WTC11 (cell line): Measurements from ENCODE around the gene GGNBP2. TPM values are rescaled to one million over a fixed set of nuclear protein-coding genes. Genes with fewer than 3 reads are reported as not detected.

Source experiments
- ATAC-seq: fragments of 200-7000 bp; cut with Tn5 transposase; 2 replicates; pipeline ENCODE4 v1.10.0; 2021; ENCODE audit warnings: mild to moderate bottlenecking, moderate library complexity
- Bru-seq: library from RNA; stranded (reverse); fragments of 400-500 nt; gene quantifications from one replicate; lab custom pipeline; 2021; lab: Mats Ljungman, UMichigan
- CTCF ChIA-PET: fragments of 300-600 bp; sonication (Branson Sonifier 250); formaldehyde crosslinking; loops from one replicate; lab custom pipeline; 2021; ENCODE audit warnings: antibody characterized with exemption; lab: Charles Lee
- POLR2A ChIA-PET: fragments of 350-600 bp; sonication (Branson Sonifier 250); formaldehyde crosslinking; loops from one replicate; lab custom pipeline; 2021; ENCODE audit warnings: antibody characterized with exemption; lab: Charles Lee
- DNase-seq: peaks from one replicate; pipeline ENCODE4 v3.0.0; 2021; ENCODE audit warnings: low spot score
- H3K27ac Mint-ChIP-seq: 2 replicates; pipeline ENCODE4 v1.8.0; 2021; ENCODE audit warnings: mixed read lengths
- H3K27me3 Mint-ChIP-seq: 2 replicates; pipeline ENCODE4 v1.8.0; 2021; ENCODE audit warnings: low read depth, mild to moderate bottlenecking, moderate library complexity, mixed read lengths
- H3K36me3 Mint-ChIP-seq: 2 replicates; pipeline ENCODE4 v1.8.0; 2021; ENCODE audit warnings: mixed read lengths
- H3K4me1 Mint-ChIP-seq: 2 replicates; pipeline ENCODE4 v1.8.0; 2022; ENCODE audit warnings: mixed read lengths
- H3K4me3 Mint-ChIP-seq: 2 replicates; pipeline ENCODE4 v1.8.0; 2021; ENCODE audit warnings: mild to moderate bottlenecking, moderate library complexity, mixed read lengths
- H3K9me3 Mint-ChIP-seq: 2 replicates; pipeline ENCODE4 v1.8.0; 2021; ENCODE audit warnings: mixed read lengths
- AFF4 ChIP-seq: sonication (generic); formaldehyde crosslinking; IDR thresholded peaks from 2 replicates; pipeline ENCODE4 v1.8.1; 2023; ENCODE audit warnings: mild to moderate bottlenecking, missing genetic modification reagents, borderline replicate concordance
- ATF6 ChIP-seq: sonication (generic); formaldehyde crosslinking; IDR thresholded peaks from 2 replicates; pipeline ENCODE4 v1.8.1; 2023; ENCODE audit warnings: mild to moderate bottlenecking, missing genetic modification reagents
- CREM ChIP-seq: sonication (generic); formaldehyde crosslinking; IDR thresholded peaks from 2 replicates; pipeline ENCODE4 v1.8.1; 2022; ENCODE audit warnings: mild to moderate bottlenecking, missing genetic modification reagents, moderate library complexity
- ESRRA ChIP-seq: sonication (generic); formaldehyde crosslinking; IDR thresholded peaks from 2 replicates; pipeline ENCODE4 v1.8.1; 2022; ENCODE audit warnings: mild to moderate bottlenecking, missing genetic modification reagents, borderline replicate concordance
- FOXJ3 ChIP-seq: sonication (generic); formaldehyde crosslinking; IDR thresholded peaks from 2 replicates; pipeline ENCODE4 v1.9.0; 2021; ENCODE audit warnings: missing genetic modification reagents, mild to moderate bottlenecking, borderline replicate concordance
- SOX15 ChIP-seq: fragments of 250-450 bp; sonication (Bioruptor Pico); IDR thresholded peaks from 2 replicates; pipeline ENCODE4 v1.9.0; 2021; ENCODE audit warnings: mild to moderate bottlenecking
- TEAD1 ChIP-seq: sonication (generic); formaldehyde crosslinking; IDR thresholded peaks from 2 replicates; pipeline ENCODE4 v1.8.0; 2022; ENCODE audit warnings: mild to moderate bottlenecking, missing genetic modification reagents
- TP53 ChIP-seq: sonication (generic); formaldehyde crosslinking; IDR thresholded peaks from 2 replicates; pipeline ENCODE4 v1.8.1; 2023; ENCODE audit warnings: mild to moderate bottlenecking, missing genetic modification reagents
- USF1 ChIP-seq: sonication (generic); formaldehyde crosslinking; IDR thresholded peaks from 2 replicates; pipeline ENCODE4 v1.8.0; 2022; ENCODE audit warnings: mild to moderate bottlenecking, missing genetic modification reagents
- USF2 ChIP-seq: sonication (generic); formaldehyde crosslinking; IDR thresholded peaks from 2 replicates; pipeline ENCODE4 v1.8.1; 2023; ENCODE audit warnings: mild to moderate bottlenecking, missing genetic modification reagents, moderate library complexity
- ZNF219 ChIP-seq: sonication (generic); formaldehyde crosslinking; IDR thresholded peaks from 2 replicates; pipeline ENCODE4 v1.8.0; 2023; ENCODE audit warnings: missing genetic modification reagents, mild to moderate bottlenecking, borderline replicate concordance
- ZNF317 ChIP-seq: sonication (generic); formaldehyde crosslinking; IDR thresholded peaks from 2 replicates; pipeline ENCODE4 v1.8.1; 2023; ENCODE audit warnings: low read depth, mild to moderate bottlenecking, moderate library complexity, missing genetic modification reagents, borderline replicate concordance
- long read RNA-seq, 3 experiments: library from RNA in 1 of 3; library from capped mRNA in 1 of 3; library from polyadenylated mRNA in 1 of 3; unstranded in 2 of 3; stranded (forward) in 1 of 3; transcript quantifications; one replicate each; pipeline ENCODE4 v2.0.0, GENCODE V29; 2021
- total RNA-seq: library from RNA; stranded (reverse); gene quantifications from 3 replicates; pipeline ENCODE4 v1.2.3, GENCODE V29; 2021
- TF ChIP-seq, protein P1 (sequence below): fragments of 250-450 bp; sonication (Bioruptor Pico); IDR thresholded peaks from 2 replicates; pipeline ENCODE4 v2.1.2; 2022; ENCODE audit warnings: mild to moderate bottlenecking, moderate library complexity
- TF ChIP-seq, protein P2 (sequence below): sonication (generic); formaldehyde crosslinking; IDR thresholded peaks from 2 replicates; pipeline ENCODE4 v1.8.0; 2022; ENCODE audit warnings: mild to moderate bottlenecking, missing genetic modification reagents
- TF ChIP-seq, protein P3 (sequence below): sonication (generic); formaldehyde crosslinking; IDR thresholded peaks from 2 replicates; pipeline ENCODE4 v1.8.0; 2022; ENCODE audit warnings: mild to moderate bottlenecking, missing genetic modification reagents
- TF ChIP-seq, protein P4 (sequence below): sonication (generic); formaldehyde crosslinking; IDR thresholded peaks from 2 replicates; pipeline ENCODE4 v1.8.1; 2023; ENCODE audit warnings: mild to moderate bottlenecking, moderate library complexity, missing genetic modification reagents

GGNBP2 gene, protein sequence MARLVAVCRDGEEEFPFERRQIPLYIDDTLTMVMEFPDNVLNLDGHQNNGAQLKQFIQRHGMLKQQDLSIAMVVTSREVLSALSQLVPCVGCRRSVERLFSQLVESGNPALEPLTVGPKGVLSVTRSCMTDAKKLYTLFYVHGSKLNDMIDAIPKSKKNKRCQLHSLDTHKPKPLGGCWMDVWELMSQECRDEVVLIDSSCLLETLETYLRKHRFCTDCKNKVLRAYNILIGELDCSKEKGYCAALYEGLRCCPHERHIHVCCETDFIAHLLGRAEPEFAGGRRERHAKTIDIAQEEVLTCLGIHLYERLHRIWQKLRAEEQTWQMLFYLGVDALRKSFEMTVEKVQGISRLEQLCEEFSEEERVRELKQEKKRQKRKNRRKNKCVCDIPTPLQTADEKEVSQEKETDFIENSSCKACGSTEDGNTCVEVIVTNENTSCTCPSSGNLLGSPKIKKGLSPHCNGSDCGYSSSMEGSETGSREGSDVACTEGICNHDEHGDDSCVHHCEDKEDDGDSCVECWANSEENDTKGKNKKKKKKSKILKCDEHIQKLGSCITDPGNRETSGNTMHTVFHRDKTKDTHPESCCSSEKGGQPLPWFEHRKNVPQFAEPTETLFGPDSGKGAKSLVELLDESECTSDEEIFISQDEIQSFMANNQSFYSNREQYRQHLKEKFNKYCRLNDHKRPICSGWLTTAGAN
- total RNA-seq: 38.1 to 49.6 TPM (median 42.0 TPM) in 3 replicates
- percentile 77 among the genes with signal in this experiment for Bru-seq, nascent RNA
- long read RNA-seq, experiment 1, transcript GGNBP2-212 (14 exons, 2,847 nt): major isoform, 25 of 168 reads
- long read RNA-seq, experiment 1, partial matches to known transcripts: 92 of 168 reads
- long read RNA-seq, experiment 1, other reads (novel, unspliced or antisense): 47 of 168 reads
- long read RNA-seq, experiment 2, partial matches to known transcripts: 35 of 54 reads
- long read RNA-seq, experiment 2, other reads (novel, unspliced or antisense): 15 of 54 reads
- long read RNA-seq, experiment 3, partial matches to known transcripts: 59 of 69 reads
- long read RNA-seq, experiment 3, other reads (novel, unspliced or antisense): 8 of 69 reads

- ChIA-PET CTCF (interaction anchor here (0.6 to 5.4 kb wide), 3 partner anchors 10 to 83 kb away, joined by 3 to 40 read pairs (median 4); partner anchors contain the start of genes MYO19 and PIGW), POLR2A (interaction anchor here (1.1 to 3.5 kb wide), 3 partner anchors 10 to 56 kb away, joined by 3 to 37 read pairs (median 5); partner anchors contain the start of genes DHRS11, MYO19 and PIGW)
- no peaks in the 10 kb centered on the region for H3K9me3 Mint-ChIP-seq
- no peaks in the 10 kb centered on the region for H3K27me3 Mint-ChIP-seq
- H3K27ac Mint-ChIP-seq: peak within 1 kb of the TSS; percentile 95
- ATAC-seq (peak; percentile 61), DNase-seq (peak; percentile 90)
- H3K4me1 Mint-ChIP-seq: peaks cover 24% of the 10 kb centered on the region
- H3K36me3 Mint-ChIP-seq: peaks cover 3% of the 10 kb centered on the region; the same call in 1 of the 2 replicates
- H3K4me3 Mint-ChIP-seq: peak within 1 kb of the TSS; percentile 98
- TF ChIP-seq, protein P1, sequence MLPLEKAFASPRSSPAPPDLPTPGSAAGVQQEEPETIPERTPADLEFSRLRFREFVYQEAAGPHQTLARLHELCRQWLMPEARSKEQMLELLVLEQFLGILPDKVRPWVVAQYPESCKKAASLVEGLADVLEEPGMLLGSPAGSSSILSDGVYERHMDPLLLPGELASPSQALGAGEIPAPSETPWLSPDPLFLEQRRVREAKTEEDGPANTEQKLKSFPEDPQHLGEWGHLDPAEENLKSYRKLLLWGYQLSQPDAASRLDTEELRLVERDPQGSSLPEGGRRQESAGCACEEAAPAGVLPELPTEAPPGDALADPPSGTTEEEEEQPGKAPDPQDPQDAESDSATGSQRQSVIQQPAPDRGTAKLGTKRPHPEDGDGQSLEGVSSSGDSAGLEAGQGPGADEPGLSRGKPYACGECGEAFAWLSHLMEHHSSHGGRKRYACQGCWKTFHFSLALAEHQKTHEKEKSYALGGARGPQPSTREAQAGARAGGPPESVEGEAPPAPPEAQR (CRISPR knock-in tag): no peak
- TF ChIP-seq FOXJ3 (CRISPR knock-in tag) (no peak), TEAD1 (CRISPR knock-in tag) (0 out of 2 replicates have a peak, but pooled peaks have one; percentile 34), ATF6 (CRISPR knock-in tag) (no peak), CREM (CRISPR knock-in tag) (0 out of 2 replicates have a peak, but pooled peaks have one; percentile 29), SOX15 (CRISPR knock-in tag) (no peak), TP53 (CRISPR knock-in tag) (no peak), ZNF317 (CRISPR knock-in tag) (no peak), AFF4 (no peak), USF1 (CRISPR knock-in tag) (no peak), ESRRA (CRISPR knock-in tag) (peak; percentile 48; the same call in 1 of the 2 replicates), ZNF219 (CRISPR knock-in tag) (no peak), USF2 (no peak)
- TF ChIP-seq, protein P2, sequence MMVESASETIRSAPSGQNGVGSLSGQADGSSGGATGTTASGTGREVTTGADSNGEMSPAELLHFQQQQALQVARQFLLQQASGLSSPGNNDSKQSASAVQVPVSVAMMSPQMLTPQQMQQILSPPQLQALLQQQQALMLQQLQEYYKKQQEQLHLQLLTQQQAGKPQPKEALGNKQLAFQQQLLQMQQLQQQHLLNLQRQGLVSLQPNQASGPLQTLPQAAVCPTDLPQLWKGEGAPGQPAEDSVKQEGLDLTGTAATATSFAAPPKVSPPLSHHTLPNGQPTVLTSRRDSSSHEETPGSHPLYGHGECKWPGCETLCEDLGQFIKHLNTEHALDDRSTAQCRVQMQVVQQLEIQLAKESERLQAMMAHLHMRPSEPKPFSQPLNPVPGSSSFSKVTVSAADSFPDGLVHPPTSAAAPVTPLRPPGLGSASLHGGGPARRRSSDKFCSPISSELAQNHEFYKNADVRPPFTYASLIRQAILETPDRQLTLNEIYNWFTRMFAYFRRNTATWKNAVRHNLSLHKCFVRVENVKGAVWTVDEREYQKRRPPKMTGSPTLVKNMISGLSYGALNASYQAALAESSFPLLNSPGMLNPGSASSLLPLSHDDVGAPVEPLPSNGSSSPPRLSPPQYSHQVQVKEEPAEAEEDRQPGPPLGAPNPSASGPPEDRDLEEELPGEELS (CRISPR knock-in tag): no peak
- TF ChIP-seq, protein P3, sequence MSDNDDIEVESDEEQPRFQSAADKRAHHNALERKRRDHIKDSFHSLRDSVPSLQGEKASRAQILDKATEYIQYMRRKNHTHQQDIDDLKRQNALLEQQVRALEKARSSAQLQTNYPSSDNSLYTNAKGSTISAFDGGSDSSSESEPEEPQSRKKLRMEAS (CRISPR knock-in tag): peak; percentile 63; the same call in 1 of the 2 replicates
- TF ChIP-seq, protein P4, sequence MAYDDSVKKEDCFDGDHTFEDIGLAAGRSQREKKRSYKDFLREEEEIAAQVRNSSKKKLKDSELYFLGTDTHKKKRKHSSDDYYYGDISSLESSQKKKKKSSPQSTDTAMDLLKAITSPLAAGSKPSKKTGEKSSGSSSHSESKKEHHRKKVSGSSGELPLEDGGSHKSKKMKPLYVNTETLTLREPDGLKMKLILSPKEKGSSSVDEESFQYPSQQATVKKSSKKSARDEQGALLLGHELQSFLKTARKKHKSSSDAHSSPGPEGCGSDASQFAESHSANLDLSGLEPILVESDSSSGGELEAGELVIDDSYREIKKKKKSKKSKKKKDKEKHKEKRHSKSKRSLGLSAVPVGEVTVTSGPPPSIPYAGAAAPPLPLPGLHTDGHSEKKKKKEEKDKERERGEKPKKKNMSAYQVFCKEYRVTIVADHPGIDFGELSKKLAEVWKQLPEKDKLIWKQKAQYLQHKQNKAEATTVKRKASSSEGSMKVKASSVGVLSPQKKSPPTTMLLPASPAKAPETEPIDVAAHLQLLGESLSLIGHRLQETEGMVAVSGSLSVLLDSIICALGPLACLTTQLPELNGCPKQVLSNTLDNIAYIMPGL (CRISPR knock-in tag): peak; percentile 70
Observed at GRCh38 chr17:36544307-36545076, at the start of gene GGNBP2. Gene GGNBP2, plus strand, starts transcription at chr17:36544919. Its CDS starts 806 bp downstream, at chr17:36545725.
